ENCODE results near the gene AMPD2. TPM values are rescaled to one million over a fixed set of nuclear protein-coding genes. Genes with fewer than 3 reads are reported as not detected.

Gene AMPD2
- total RNA-seq, 1 donor from 2014 or later: 91.6 TPM

GRCh38 chr1:109627692-109628399 is 8.2 kb downstream of the AMPD2 start:
- TF ChIP-seq, protein P1, sequence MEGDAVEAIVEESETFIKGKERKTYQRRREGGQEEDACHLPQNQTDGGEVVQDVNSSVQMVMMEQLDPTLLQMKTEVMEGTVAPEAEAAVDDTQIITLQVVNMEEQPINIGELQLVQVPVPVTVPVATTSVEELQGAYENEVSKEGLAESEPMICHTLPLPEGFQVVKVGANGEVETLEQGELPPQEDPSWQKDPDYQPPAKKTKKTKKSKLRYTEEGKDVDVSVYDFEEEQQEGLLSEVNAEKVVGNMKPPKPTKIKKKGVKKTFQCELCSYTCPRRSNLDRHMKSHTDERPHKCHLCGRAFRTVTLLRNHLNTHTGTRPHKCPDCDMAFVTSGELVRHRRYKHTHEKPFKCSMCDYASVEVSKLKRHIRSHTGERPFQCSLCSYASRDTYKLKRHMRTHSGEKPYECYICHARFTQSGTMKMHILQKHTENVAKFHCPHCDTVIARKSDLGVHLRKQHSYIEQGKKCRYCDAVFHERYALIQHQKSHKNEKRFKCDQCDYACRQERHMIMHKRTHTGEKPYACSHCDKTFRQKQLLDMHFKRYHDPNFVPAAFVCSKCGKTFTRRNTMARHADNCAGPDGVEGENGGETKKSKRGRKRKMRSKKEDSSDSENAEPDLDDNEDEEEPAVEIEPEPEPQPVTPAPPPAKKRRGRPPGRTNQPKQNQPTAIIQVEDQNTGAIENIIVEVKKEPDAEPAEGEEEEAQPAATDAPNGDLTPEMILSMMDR (IDR thresholded peaks at IDR 0.05; ENCODE audit: unreplicated experiment): no peak
- DNase-seq (ENCODE audit: low spot score, unreplicated experiment): no peak
- H3K4me1 Mint-ChIP-seq (ENCODE audit: low read depth): no peaks in the 10 kb centered on the region
- H3K27me3 Mint-ChIP-seq: no peaks in the 10 kb centered on the region
- no peaks in the 10 kb centered on the region for H3K9me3 Mint-ChIP-seq (ENCODE audit: low read depth)
- no peak overlapping the region for H3K4me3 Mint-ChIP-seq (ENCODE audit: low read depth)
- H3K27ac Mint-ChIP-seq: no peak overlapping the region
- H3K36me3 Mint-ChIP-seq (ENCODE audit: insufficient read depth): peaks cover 8% of the 10 kb centered on the region

GRCh38 chr1:109628540-109629321 is 9.1 kb downstream of the AMPD2 start:
- Mint-ChIP-seq H3K27ac (no peak overlapping the region), H3K4me1 (ENCODE audit: low read depth) (no peaks in the 10 kb centered on the region), H3K9me3 (ENCODE audit: low read depth) (no peaks in the 10 kb centered on the region), H3K4me3 (ENCODE audit: low read depth) (no peak overlapping the region), H3K36me3 (ENCODE audit: insufficient read depth) (peaks cover 8% of the 10 kb centered on the region), H3K27me3 (no peaks in the 10 kb centered on the region)
- DNase-seq (ENCODE audit: low spot score, unreplicated experiment): no peak
- TF ChIP-seq, protein P1 (IDR thresholded peaks at IDR 0.05; ENCODE audit: unreplicated experiment): no peak

DNA sequence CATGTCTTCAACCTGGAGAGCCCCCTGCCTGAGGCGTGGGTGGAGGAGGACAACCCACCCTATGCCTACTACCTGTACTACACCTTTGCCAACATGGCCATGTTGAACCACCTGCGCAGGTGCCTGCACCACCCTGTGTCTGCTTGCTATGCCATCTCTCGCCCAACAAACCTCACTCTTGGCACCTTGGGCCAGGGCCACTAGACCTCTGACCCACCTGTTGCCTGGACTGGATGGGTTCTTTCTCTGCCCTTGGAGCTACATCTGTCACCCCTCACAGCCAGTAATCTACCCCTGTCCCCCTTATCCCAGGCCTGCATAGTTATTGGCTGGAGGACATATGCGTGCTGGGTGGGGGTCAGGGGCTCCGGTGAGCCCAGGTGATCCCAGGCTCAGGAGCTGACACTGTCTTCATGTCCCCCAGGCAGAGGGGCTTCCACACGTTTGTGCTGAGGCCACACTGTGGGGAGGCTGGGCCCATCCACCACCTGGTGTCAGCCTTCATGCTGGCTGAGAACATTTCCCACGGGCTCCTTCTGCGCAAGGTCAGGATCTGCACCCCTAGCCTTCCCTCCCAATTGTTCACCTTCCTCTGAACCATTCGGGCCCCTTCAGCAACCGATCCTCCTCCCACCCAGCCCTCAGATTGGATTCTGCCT is 9.9 kb downstream of the AMPD2 start:
- peaks cover 8% of the 10 kb centered on the region for H3K36me3 Mint-ChIP-seq (ENCODE audit: insufficient read depth)
- H3K4me1 Mint-ChIP-seq (ENCODE audit: low read depth): no peaks in the 10 kb centered on the region
- TF ChIP-seq, protein P1 (IDR thresholded peaks at IDR 0.05; ENCODE audit: unreplicated experiment): no peak
- H3K27me3 Mint-ChIP-seq: no peaks in the 10 kb centered on the region
- H3K27ac Mint-ChIP-seq: no peak overlapping the region
- no peaks in the 10 kb centered on the region for H3K9me3 Mint-ChIP-seq (ENCODE audit: low read depth)
- DNase-seq (ENCODE audit: low spot score, unreplicated experiment): no peak
- H3K4me3 Mint-ChIP-seq (ENCODE audit: low read depth): no peak overlapping the region

GRCh38 chr1:109630081-109630897 is 10.7 kb downstream of the AMPD2 start:
- peak overlapping the region; percentile 62 for H3K27ac Mint-ChIP-seq
- TF ChIP-seq, protein P1 (IDR thresholded peaks at IDR 0.05; ENCODE audit: unreplicated experiment): peak; percentile 40
- DNase-seq (ENCODE audit: low spot score, unreplicated experiment): no peak
- no peak overlapping the region for H3K4me3 Mint-ChIP-seq (ENCODE audit: low read depth)
- H3K4me1 Mint-ChIP-seq (ENCODE audit: low read depth): no peaks in the 10 kb centered on the region
- peaks cover 8% of the 10 kb centered on the region for H3K36me3 Mint-ChIP-seq (ENCODE audit: insufficient read depth)
- no peaks in the 10 kb centered on the region for H3K9me3 Mint-ChIP-seq (ENCODE audit: low read depth)
- H3K27me3 Mint-ChIP-seq: no peaks in the 10 kb centered on the region
